GM12865 (cell line): ENCODE results near the gene HSD3B7.

ENCODE experiments used
- DNase-seq: peaks from one replicate; pipeline ENCODE4 v3.0.0; 2010; ENCODE audit warnings: low read depth
- H3K4me3 ChIP-seq: 2 replicates; pipeline ENCODE4 v1.5.1; 2011; ENCODE audit warnings: mild to moderate bottlenecking, low read depth, low read length, control low read depth
- TF ChIP-seq, protein P1 (sequence below): IDR thresholded peaks from 2 replicates; pipeline ENCODE4 v1.5.1; 2011; ENCODE audit warnings: low read length, control low read depth, low read depth, inconsistent platforms; ENCODE audit not compliant: insufficient read depth; ENCODE audit errors: missing control alignments

HSD3B7 gene

DNA sequence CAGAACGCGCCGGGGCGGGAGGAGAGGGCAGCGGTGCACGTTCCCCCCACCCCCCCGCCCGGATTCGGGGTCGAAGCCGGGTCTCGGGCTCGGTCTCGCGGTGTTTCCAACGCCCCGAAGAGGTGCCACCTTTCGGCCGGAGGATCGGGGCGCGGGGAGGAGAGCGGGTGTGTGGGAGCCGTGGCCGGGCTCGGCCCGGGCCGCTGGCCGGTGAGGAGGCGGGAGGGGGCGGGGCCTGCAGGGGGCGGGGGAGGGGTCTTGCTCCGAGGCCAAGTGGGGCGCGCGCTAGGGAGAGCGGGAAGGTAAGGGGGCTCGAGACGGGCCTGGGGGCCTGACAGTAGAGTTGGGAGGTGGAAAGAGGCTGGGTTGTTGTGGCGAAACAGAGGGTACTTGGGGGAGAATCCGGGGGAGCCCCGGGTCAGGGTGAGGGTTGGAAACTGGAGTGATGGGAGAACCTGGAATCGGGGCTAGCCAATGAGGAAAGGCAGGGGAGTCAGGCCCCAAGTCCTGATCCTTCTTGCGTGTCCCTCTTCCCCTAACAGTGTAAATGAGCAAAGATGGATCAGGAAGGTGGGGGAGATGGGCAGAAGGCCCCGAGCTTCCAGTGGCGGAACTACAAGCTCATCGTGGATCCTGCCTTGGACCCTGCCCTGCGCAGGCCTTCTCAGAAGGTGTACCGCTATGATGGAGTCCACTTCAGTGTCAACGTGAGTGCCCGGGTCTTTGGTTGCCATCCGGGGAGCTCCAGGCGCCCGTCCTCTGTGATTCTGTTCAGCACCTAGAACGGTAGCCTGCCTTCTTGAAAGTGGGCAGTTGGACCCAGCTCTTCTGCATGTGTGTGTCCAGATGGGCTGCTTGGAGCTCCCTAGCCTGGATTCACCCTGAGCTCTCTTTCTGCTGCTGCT lies 26.6 kb upstream of the HSD3B7 start:
- DNase-seq, result peak; percentile 71
- TF ChIP-seq, protein P1, sequence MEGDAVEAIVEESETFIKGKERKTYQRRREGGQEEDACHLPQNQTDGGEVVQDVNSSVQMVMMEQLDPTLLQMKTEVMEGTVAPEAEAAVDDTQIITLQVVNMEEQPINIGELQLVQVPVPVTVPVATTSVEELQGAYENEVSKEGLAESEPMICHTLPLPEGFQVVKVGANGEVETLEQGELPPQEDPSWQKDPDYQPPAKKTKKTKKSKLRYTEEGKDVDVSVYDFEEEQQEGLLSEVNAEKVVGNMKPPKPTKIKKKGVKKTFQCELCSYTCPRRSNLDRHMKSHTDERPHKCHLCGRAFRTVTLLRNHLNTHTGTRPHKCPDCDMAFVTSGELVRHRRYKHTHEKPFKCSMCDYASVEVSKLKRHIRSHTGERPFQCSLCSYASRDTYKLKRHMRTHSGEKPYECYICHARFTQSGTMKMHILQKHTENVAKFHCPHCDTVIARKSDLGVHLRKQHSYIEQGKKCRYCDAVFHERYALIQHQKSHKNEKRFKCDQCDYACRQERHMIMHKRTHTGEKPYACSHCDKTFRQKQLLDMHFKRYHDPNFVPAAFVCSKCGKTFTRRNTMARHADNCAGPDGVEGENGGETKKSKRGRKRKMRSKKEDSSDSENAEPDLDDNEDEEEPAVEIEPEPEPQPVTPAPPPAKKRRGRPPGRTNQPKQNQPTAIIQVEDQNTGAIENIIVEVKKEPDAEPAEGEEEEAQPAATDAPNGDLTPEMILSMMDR, result no peak
- H3K4me3 ChIP-seq, result peak overlapping the region; percentile 69

DNA sequence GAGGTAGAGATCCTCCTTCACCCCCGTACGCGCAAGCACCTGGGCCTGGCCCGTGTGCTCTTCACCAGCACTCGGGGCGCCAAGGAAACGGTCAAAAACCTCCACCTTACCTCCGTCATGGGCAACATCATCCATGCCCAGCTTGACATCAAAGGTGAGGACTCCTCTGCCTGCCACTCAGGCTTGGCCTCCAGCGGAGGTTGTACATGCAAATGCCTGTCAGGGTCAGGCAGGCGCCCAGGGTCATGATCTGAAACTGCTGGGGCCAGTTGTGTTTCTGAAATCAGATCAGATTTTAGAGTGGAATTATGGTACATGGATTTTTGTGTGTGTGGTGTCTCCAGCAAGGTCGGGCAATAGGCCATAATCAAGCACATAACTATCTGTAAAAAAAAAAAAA lies 23.6 kb upstream of the HSD3B7 start:
- no peak overlapping the region for H3K4me3 ChIP-seq
- no peak for DNase-seq
- TF ChIP-seq, protein P1, result no peak

DNA sequence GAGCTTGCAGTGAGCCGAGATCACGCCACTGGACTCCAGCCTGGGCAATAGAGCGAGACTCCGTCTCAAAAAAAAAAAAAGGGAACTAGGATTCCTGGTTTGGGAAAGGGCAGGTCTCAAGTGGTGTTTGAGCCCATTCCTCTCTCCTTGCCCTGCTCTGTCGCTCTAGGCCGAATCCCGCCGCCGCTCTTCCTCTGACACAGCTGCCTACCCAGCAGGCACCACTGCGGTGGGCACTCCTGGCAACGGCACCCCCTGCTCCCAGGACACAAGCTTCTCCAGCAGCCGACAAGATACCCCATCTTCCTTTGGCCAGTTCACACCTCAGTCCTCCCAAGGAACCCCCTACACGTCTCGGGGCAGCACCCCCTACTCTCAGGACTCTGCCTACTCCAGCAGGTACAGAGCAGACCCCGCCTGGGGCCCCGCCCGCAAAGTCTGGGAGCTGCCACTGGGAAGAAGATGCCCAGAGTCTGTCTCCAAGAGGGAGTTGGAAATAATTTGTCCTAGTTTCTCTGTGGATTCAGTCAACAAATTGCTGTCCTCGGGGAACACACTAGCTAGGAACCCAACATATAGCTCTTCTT lies 21.0 kb upstream of the HSD3B7 start:
- no peak for DNase-seq
- H3K4me3 ChIP-seq, result no peak overlapping the region
- TF ChIP-seq, protein P1, result no peak

DNA sequence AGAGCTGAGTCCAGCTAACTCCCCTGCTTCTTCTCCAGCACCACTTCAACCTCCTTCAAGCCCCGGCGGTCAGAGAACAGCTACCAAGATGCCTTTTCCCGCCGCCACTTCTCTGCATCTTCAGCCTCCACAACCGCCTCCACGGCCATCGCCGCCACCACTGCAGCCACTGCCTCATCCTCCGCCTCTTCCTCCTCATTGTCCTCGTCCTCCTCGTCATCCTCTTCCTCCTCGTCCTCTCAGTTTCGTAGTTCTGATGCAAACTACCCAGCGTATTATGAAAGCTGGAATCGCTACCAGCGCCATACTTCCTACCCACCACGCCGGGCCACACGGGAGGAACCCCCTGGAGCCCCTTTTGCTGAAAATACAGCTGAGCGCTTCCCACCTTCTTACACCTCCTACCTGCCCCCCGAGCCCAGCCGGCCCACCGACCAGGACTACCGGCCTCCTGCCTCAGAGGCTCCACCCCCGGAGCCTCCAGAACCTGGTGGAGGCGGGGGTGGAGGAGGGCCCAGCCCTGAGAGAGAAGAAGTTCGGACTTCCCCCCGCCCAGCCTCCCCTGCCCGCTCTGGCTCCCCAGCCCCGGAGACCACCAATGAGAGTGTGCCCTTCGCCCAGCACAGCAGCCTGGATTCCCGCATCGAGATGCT lies 20.3 kb upstream of the HSD3B7 start:
- no peak overlapping the region for H3K4me3 ChIP-seq
- no peak for DNase-seq
- TF ChIP-seq, protein P1, result no peak

DNA sequence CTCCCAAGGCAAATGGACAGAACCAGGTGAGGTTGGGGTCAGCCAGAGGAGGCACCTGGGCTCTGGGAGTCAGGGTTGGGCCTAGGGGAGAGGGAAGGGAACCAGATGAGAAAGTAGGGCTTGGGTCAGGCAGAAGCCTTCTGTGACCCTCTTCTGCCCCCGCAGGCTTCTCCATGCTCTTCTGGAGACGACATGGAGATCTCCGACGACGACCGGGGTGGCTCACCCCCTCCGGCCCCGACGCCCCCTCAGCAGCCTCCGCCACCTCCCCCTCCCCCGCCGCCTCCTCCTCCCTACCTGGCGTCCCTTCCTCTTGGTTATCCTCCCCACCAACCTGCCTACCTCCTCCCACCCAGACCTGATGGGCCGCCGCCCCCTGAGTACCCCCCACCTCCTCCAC lies 19.6 kb upstream of the HSD3B7 start:
- H3K4me3 ChIP-seq, result no peak overlapping the region
- TF ChIP-seq, protein P1, result no peak
- DNase-seq, result no peak

DNA sequence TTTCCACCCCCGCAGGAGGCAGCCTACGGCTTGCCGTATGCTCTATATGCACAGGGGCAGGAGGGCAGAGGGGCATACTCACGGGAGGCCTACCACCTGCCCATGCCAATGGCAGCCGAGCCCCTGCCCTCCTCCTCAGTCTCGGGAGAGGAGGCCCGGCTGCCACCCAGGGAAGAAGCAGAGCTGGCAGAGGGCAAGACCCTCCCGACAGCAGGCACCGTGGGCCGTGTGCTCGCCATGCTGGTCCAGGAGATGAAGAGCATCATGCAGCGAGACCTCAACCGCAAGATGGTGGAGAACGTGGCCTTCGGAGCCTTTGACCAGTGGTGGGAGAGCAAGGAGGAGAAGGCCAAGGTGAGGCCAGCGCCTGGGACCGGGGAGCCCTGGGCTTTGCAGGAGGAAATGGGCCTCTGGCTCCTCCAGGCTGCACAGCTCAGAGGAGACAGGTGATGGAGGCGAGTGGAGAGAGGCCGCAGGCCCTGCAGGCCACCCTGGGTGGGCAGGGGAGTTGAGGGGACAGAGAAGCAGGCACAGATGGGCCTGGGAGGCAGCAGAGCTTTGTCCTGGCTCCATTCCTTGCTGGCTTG lies 18.9 kb upstream of the HSD3B7 start:
- H3K4me3 ChIP-seq, result no peak overlapping the region
- TF ChIP-seq, protein P1, result no peak
- no peak for DNase-seq
